ENCODE data around the gene PIK3CB.
"Not testable (repeated sequence)": the region's sequence is repeated elsewhere in the genome, so short reads cannot be mapped to it uniquely, and the experiment has no call there.

Gene PIK3CB

DNA sequence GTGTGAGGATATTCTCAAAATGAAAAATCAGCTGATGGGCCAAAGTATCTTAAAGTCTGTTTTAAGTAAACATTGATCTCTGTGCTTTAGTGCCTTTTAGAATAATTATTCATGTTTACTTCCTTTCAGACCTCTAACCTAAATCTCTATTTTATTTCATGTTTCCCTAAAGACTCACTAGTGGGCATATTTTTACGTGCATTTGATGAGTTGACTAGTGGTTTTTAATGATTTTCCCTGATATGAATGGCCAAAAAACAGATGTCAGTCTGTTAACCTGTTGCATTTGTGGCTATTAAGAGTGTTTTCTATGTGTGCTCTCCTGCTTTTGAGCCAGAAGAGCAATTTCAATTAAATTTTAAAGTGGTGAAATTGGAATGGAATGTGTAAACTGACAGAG lies 219.3 kb downstream of the PIK3CB start:
- DNase-seq (ENCODE audit: low read depth, low spot score) = no peak

DNA sequence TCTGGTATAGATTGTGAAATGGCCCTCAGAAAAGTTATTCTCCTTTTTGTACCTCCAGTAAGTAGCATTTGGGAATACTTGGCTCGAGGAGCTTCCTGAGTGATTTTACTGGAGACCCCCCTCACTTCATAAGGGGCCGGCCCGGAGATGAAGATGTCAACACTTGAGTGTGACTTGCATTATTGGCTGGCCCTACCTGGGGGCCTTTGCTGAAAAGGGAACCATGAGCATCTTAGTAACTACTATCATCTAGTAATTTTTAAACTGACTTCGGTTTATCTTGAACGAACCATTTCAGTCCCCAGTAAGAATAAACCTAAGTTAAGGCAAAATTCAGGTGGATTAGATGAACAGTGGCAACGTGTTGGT lies 224.8 kb downstream of the PIK3CB start:
- no peak for DNase-seq (ENCODE audit: low read depth, low spot score)

DNA sequence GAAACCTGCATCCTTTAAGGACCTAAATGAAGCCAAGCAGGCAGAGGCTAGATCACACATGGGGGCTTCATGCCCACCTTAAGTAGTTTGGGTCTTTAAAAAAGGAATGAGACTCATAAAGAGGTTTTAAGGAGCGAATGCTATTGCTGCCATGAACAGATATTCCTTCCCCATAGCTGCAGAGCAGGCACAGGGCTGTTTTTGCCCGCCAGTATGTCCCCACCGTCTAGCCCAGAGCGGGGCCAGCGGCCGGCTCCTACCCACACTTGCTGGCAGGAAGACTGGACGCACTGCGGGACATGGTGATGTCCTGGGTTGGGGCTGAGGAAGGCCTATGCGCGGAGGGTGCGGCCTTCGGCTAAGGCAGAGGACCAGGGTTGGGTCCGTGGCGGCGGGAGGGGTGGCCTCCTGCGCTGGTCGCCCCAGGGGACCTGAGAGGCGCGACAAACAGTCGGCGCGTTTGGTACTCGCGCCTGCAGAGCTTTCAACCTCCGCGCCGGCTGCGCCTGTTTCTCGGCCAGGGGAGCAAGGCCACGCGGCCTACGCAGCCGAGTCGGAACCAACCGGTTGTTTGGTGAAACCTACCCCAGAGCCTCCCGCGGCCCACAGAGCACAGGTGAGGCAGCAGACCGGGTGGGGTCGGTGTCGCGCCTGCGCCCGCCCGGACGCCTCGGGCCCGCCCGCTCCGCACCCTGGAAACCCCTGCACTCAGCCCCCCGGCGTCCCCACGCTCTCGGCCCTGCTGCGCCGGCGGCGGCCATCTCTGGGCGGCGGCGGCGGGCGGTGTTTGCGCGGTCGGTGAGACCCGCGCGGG lies 226.2 kb downstream of the PIK3CB start, which contains the start of gene FAIM:
FAIM (plus strand) TSS at position 450 of the 814 bp plus-strand sequence. CDS start 10,956 bp downstream, outside the sequence.
- DNase-seq (ENCODE audit: low read depth, low spot score) = peak; percentile 85

DNA sequence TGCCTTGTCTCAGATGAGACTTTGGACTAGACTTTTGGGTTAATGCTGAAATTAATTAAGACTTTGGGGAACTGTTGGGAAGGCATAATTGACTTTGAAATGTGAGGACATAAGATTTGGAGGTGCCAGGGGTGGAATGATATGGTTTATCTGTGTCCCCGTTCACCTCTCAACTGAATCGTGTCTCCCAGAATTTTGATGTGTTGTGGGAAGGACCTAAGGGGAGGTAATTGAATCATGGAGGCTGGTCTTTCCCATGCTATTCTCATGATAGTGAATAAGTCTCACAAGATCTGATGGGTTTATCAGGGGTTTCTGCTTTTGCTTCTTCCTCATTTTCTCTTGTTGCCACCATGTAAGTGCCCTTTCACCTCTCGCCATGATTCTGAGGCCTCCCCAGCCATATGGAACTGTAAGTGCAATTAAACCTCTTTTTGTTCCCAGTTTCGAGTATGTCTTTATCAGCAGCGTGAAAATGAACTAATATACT lies 230.6 kb downstream of the PIK3CB start:
- not testable (repeated sequence) for DNase-seq (ENCODE audit: low read depth, low spot score)
